SU-DHL-6 (cell line): ENCODE measurements around the gene MAN1A2.

Experiments used
- H2AFZ ChIP-seq: fragments of 200-600 bp; sonication (generic); 2 replicates; pipeline ENCODE4 v1.6.1; 2014; ENCODE audit warnings: low read depth, mild to moderate bottlenecking, moderate library complexity, mixed read lengths, antibody characterized with exemption, low read length; ENCODE audit not compliant: severe bottlenecking
- H3F3A ChIP-seq: fragments of 200-600 bp; shearing (Covaris generic); 2 replicates; pipeline ENCODE4 v1.6.0; 2016; ENCODE audit warnings: antibody characterized with exemption, mild to moderate bottlenecking; ENCODE audit not compliant: insufficient read depth
- H3K27ac ChIP-seq: fragments of 200-600 bp; sonication (generic); 2 replicates; pipeline ENCODE4 v1.5.1; 2016; ENCODE audit warnings: low read depth, mild to moderate bottlenecking, low read length, moderate library complexity, mixed read lengths
- H3K27me3 ChIP-seq: fragments of 200-600 bp; sonication (generic), shearing (Covaris generic); 2 replicates; pipeline ENCODE4 v1.6.0; 2014; ENCODE audit warnings: mild to moderate bottlenecking, low read length
- H3K36me3 ChIP-seq: fragments of 200-600 bp; sonication (generic); 2 replicates; pipeline ENCODE4 v1.6.1; 2014; ENCODE audit warnings: mild to moderate bottlenecking, low read length, mixed read lengths
- H3K4me2 ChIP-seq: fragments of 300-600, 200-600 bp; shearing (Covaris generic), sonication (generic); 2 replicates; pipeline ENCODE4 v1.6.0; 2014; ENCODE audit warnings: low read length, low read depth, mild to moderate bottlenecking; ENCODE audit not compliant: poor library complexity, severe bottlenecking
- H3K4me3 ChIP-seq: fragments of 200-600 bp; sonication (generic); 2 replicates; pipeline ENCODE4 v1.5.1; 2014; ENCODE audit warnings: antibody characterized with exemption, low read length, mild to moderate bottlenecking, mixed read lengths; ENCODE audit not compliant: insufficient read depth, poor library complexity, severe bottlenecking
- H3K79me2 ChIP-seq: fragments of 200-600 bp; sonication (generic); 2 replicates; pipeline ENCODE4 v1.6.1; 2014; ENCODE audit warnings: mild to moderate bottlenecking, low read length, moderate library complexity; ENCODE audit not compliant: insufficient read depth
- H3K9ac ChIP-seq: fragments of 200-600 bp; sonication (generic); 2 replicates; pipeline ENCODE4 v1.7.0; 2014; ENCODE audit warnings: mild to moderate bottlenecking, low read length
- H3K9me2 ChIP-seq: fragments of 200-600 bp; sonication (generic); replicated peaks from 2 replicates; pipeline ENCODE4 v1.6.1; 2014; ENCODE audit warnings: low read length; ENCODE audit not compliant: insufficient read depth
- H3K9me3 ChIP-seq: fragments of 200-600 bp; sonication (generic); 2 replicates; pipeline ENCODE4 v1.6.1; 2014; ENCODE audit warnings: low read length, mixed read lengths; ENCODE audit not compliant: insufficient read depth
- H4K20me1 ChIP-seq: fragments of 200-600 bp; sonication (generic); 2 replicates; pipeline ENCODE4 v1.6.1; 2014; ENCODE audit warnings: low read depth, mild to moderate bottlenecking, antibody characterized with exemption, low read length, moderate library complexity, mixed read lengths
- EZH2phosphoT487 ChIP-seq: fragments of 200-600 bp; sonication (generic), shearing (Covaris generic); conservative IDR thresholded peaks from 2 replicates; pipeline ENCODE4 v1.6.1; 2018; ENCODE audit warnings: mild to moderate bottlenecking, antibody characterized with exemption, low read length, moderate library complexity, mixed read lengths
- TF ChIP-seq, protein P1 (sequence below): fragments of 200-600 bp; sonication (generic); IDR thresholded peaks from one replicate; pipeline ENCODE4 v1.5.1; 2017; ENCODE audit warnings: antibody characterized with exemption, mild to moderate bottlenecking, low read length, moderate library complexity; ENCODE audit not compliant: insufficient read depth, poor library complexity, severe bottlenecking

The MAN1A2 gene

DNA sequence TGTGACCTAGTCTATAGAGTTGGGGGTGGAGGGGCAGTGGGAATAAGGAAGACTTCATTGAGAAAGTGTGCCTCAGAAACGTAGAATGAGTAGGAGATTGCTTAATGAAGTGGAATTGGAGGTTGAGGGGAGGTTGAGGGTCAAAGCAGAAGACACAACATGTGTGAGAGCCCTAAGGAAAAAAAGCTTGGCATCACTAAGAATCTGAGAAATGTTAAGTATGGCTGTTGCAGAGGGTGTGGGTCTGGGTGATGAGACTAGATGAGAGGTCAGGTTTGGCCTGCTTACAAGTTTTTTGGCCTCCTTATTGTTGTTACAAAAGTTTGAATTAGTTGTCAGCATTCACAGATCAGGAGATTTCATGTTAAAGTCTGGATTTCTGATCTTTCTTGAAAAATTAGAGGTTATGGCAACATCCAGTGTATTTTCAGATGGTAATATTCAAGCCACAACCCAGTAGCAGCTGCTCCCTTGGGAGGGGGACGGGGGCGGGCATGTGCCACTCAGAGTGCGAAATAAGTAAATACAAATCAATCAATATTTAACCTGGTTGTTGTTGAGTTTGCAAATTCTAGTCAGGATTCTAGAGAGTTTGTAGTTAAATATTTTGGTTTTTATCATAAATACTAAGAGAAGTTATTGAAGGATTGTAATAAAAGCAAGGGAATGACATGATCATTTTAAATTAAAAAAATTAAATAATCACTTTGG lies 4.3 kb downstream of the MAN1A2 start:
- Histone ChIP-seq H2AFZ (no peak overlapping the region), H3F3A (peaks cover 16% of the 10 kb centered on the region), H3K9ac (no peak overlapping the region), H3K36me3 (no peaks in the 10 kb centered on the region), H3K9me3 (no peaks in the 10 kb centered on the region), H3K27ac (no peak overlapping the region), H4K20me1 (peaks cover 17% of the 10 kb centered on the region; the same call in 1 of the 2 replicates), H3K4me2 (peak overlapping the region; percentile 97), H3K79me2 (peaks cover 92% of the 10 kb centered on the region), H3K27me3 (no peaks in the 10 kb centered on the region), H3K4me3 (peak overlapping the region; percentile 99), H3K9me2 (no peaks in the 10 kb centered on the region)
- no peak for TF ChIP-seq EZH2phosphoT487
- TF ChIP-seq, protein P1, sequence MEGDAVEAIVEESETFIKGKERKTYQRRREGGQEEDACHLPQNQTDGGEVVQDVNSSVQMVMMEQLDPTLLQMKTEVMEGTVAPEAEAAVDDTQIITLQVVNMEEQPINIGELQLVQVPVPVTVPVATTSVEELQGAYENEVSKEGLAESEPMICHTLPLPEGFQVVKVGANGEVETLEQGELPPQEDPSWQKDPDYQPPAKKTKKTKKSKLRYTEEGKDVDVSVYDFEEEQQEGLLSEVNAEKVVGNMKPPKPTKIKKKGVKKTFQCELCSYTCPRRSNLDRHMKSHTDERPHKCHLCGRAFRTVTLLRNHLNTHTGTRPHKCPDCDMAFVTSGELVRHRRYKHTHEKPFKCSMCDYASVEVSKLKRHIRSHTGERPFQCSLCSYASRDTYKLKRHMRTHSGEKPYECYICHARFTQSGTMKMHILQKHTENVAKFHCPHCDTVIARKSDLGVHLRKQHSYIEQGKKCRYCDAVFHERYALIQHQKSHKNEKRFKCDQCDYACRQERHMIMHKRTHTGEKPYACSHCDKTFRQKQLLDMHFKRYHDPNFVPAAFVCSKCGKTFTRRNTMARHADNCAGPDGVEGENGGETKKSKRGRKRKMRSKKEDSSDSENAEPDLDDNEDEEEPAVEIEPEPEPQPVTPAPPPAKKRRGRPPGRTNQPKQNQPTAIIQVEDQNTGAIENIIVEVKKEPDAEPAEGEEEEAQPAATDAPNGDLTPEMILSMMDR: no peak

DNA sequence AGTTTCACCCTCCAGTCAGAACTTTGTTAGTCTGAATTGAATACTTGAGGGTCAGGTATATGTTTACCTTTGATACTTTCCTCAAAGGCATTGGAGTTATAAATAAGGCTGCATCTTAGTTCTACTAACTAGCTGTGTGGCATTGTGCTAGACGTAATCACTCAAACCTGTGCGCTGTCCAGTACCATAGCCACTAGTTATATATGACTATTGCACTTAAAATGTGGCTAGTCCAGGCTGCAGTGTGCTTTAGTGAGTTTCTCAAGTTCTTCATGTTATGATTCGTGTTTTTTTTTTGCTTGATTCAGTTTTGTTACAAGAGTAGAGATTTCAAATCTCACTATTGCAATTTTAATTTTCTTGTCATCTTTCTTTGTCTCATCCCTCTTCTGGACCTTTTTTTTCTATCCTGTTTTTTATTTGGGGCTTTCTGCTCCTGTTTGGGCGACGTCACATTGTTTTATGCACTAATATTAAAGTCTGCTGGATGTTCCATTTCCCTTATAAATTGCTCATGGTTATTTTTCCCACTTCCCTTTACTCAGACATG lies 5.7 kb downstream of the MAN1A2 start:
- H3K79me2 ChIP-seq: peaks cover 97% of the 10 kb centered on the region
- no peak overlapping the region for H3K27ac ChIP-seq
- H3K4me2 ChIP-seq: no peak overlapping the region
- no peaks in the 10 kb centered on the region for H3K36me3 ChIP-seq
- no peaks in the 10 kb centered on the region for H3K9me2 ChIP-seq
- H3K9ac ChIP-seq: no peak overlapping the region
- peaks cover 17% of the 10 kb centered on the region; the same call in 1 of the 2 replicates for H4K20me1 ChIP-seq
- H3F3A ChIP-seq: peaks cover 16% of the 10 kb centered on the region
- no peak for TF ChIP-seq EZH2phosphoT487
- H3K9me3 ChIP-seq: no peaks in the 10 kb centered on the region
- H3K4me3 ChIP-seq: no peak overlapping the region
- H2AFZ ChIP-seq: no peak overlapping the region
- H3K27me3 ChIP-seq: no peaks in the 10 kb centered on the region

DNA sequence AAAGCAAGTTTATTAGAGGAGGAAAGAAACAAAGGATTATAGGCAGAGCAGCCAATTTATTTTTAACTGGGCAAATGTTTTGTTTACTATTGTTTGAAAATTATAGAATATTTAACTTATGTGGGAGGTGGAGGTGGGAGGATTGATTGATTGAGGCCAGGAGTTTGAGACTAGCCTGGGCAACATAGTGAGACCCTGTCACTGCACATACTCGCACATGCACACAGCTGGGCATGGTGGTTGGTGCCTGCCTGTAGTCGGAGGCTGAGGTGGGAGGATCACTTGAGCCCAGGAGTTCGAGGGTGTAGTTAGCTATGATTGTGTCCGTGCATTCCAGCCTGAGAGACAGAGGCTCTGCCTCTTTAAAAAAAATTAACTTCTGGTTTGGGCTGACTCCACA lies 6.7 kb downstream of the MAN1A2 start:
- TF ChIP-seq, protein P1: no peak
- TF ChIP-seq EZH2phosphoT487: no peak
- Histone ChIP-seq H3F3A (peaks cover 11% of the 10 kb centered on the region), H3K9me2 (no peaks in the 10 kb centered on the region), H3K27me3 (no peaks in the 10 kb centered on the region), H2AFZ (no peak overlapping the region), H3K36me3 (no peaks in the 10 kb centered on the region), H3K9ac (no peak overlapping the region), H3K79me2 (peaks cover 97% of the 10 kb centered on the region), H3K4me3 (no peak overlapping the region), H4K20me1 (peaks cover 22% of the 10 kb centered on the region; the same call in 1 of the 2 replicates), H3K27ac (no peak overlapping the region), H3K9me3 (no peaks in the 10 kb centered on the region), H3K4me2 (no peak overlapping the region)

DNA sequence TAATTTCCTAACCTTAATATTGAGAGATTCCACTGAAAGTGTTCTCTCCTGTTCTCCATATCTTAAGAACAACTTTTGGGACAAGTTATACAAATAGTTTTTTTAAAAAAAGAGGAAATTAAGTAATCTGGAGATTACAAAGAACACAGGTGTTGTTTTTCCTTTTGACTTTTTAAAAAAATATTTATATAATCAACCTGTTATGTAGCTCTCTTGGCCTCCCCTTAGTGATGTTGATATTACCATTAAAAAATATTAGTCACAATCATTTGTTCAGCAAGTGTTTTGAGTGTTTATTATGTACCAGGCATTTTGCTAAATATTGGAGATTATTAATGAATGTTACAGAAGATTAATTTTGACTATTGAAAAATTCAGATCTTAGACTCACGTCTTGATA lies 8.1 kb downstream of the MAN1A2 start:
- TF ChIP-seq, protein P1: no peak
- TF ChIP-seq EZH2phosphoT487: no peak
- Histone ChIP-seq H3K9me2 (no peaks in the 10 kb centered on the region), H3K36me3 (no peaks in the 10 kb centered on the region), H3K79me2 (peaks cover 97% of the 10 kb centered on the region), H3K27ac (no peak overlapping the region), H4K20me1 (peaks cover 13% of the 10 kb centered on the region; the same call in 1 of the 2 replicates), H3K27me3 (no peaks in the 10 kb centered on the region), H3K4me3 (no peak overlapping the region), H3K4me2 (peak overlapping the region; percentile 16), H3K9me3 (no peaks in the 10 kb centered on the region), H2AFZ (no peak overlapping the region), H3F3A (peaks cover 11% of the 10 kb centered on the region), H3K9ac (no peak overlapping the region)
